ENCODE data around the gene MRC2.

Gene MRC2

GRCh38 chr17:62641951-62642350, 14.5 kb downstream of the MRC2 start:
- no peak for FAIRE-seq

- no peak for FAIRE-seq
Measured at GRCh38 chr17:62643496-62643895, 16.0 kb downstream of the MRC2 start.

GRCh38 chr17:62644487-62645173, 17.2 kb downstream of the MRC2 start:
- FAIRE-seq = no peak

- no peak for FAIRE-seq
Measured at GRCh38 chr17:62648251-62648955, 20.9 kb downstream of the MRC2 start.

GRCh38 chr17:62648956-62649294, 21.5 kb downstream of the MRC2 start:
- no peak for FAIRE-seq

- no peak for FAIRE-seq
Measured at GRCh38 chr17:62649570-62649969, 22.1 kb downstream of the MRC2 start.

GRCh38 chr17:62650587-62650986, 23.1 kb downstream of the MRC2 start:
- no peak for FAIRE-seq

GRCh38 chr17:62652251-62653001, 25.0 kb downstream of the MRC2 start:
- no peak for FAIRE-seq

GRCh38 chr17:62653002-62653825, 25.7 kb downstream of the MRC2 start:
- FAIRE-seq = no peak

GRCh38 chr17:62653826-62654761, 26.6 kb downstream of the MRC2 start:
- no peak for FAIRE-seq

- no peak for FAIRE-seq
Measured at GRCh38 chr17:62655656-62656055, 28.2 kb downstream of the MRC2 start.

- FAIRE-seq = no peak
Measured at GRCh38 chr17:62656446-62656845, 29.0 kb downstream of the MRC2 start.

GRCh38 chr17:62657145-62657665, 29.7 kb downstream of the MRC2 start:
- FAIRE-seq = no peak

GRCh38 chr17:62657690-62658089, 30.2 kb downstream of the MRC2 start:
- no peak for FAIRE-seq

GRCh38 chr17:62658136-62658920, 30.9 kb downstream of the MRC2 start:
- no peak for FAIRE-seq

- FAIRE-seq = no peak
Measured at GRCh38 chr17:62660629-62661118, 33.2 kb downstream of the MRC2 start.

- no peak for FAIRE-seq
Measured at GRCh38 chr17:62661337-62661736, 33.9 kb downstream of the MRC2 start.

GRCh38 chr17:62662855-62663254, 35.4 kb downstream of the MRC2 start:
- FAIRE-seq = no peak

GRCh38 chr17:62663304-62663703, 35.8 kb downstream of the MRC2 start:
- FAIRE-seq = no peak

GRCh38 chr17:62664336-62665120, 37.1 kb downstream of the MRC2 start:
- FAIRE-seq = no peak
